ENCODE measurements around the gene DOCK10. TPM values are rescaled to one million over a fixed set of nuclear protein-coding genes. Genes with fewer than 3 reads are reported as not detected.

Gene DOCK10
- total RNA-seq, 2 experiments from 2014 or later: 343 to 344 TPM

GRCh38 chr2:225041207-225041850 lies 939 bp downstream of the DOCK10 start:
- peak overlapping the region; percentile 98 for H3K4me3 Mint-ChIP-seq
- ChIA-PET POLR2A (interaction anchor here (0.6 to 7.5 kb wide), 23 partner anchors 8 to 145 kb away, joined by 3 to 155 read pairs (median 4); no protein-coding TSS in a partner anchor), CTCF (interaction anchor here (0.8 to 6.8 kb wide), 13 partner anchors 9 to 262 kb away, joined by 3 to 53 read pairs (median 5); no protein-coding TSS in a partner anchor)
- peak; percentile 60 for ATAC-seq
- peak overlapping the region; percentile 98 for H3K27ac Mint-ChIP-seq
- peaks cover 13% of the 10 kb centered on the region for H3K27me3 Mint-ChIP-seq (ENCODE audit: low read depth)
- H3K4me1 Mint-ChIP-seq (ENCODE audit: low read depth): peaks cover 58% of the 10 kb centered on the region
- peak; percentile 82 for DNase-seq
- no peaks in the 10 kb centered on the region for H3K9me3 Mint-ChIP-seq (ENCODE audit: insufficient read depth)
- peaks cover 45% of the 10 kb centered on the region for H3K36me3 Mint-ChIP-seq (ENCODE audit: low read depth)

- ChIA-PET POLR2A (interaction anchor here (0.9 to 7.5 kb wide), 10 partner anchors 10 to 114 kb away, joined by 3 to 155 read pairs (median 6); no protein-coding TSS in a partner anchor), CTCF (interaction anchor here (0.8 to 6.8 kb wide), 11 partner anchors 10 to 262 kb away, joined by 3 to 53 read pairs (median 5); no protein-coding TSS in a partner anchor)
- ATAC-seq (peak; percentile 34), DNase-seq (peak; percentile 60)
- H3K36me3 Mint-ChIP-seq (ENCODE audit: low read depth): peaks cover 50% of the 10 kb centered on the region
- H3K9me3 Mint-ChIP-seq (ENCODE audit: insufficient read depth): no peaks in the 10 kb centered on the region
- peaks cover 13% of the 10 kb centered on the region for H3K27me3 Mint-ChIP-seq (ENCODE audit: low read depth)
- H3K27ac Mint-ChIP-seq: peak overlapping the region; percentile 98
- peaks cover 60% of the 10 kb centered on the region for H3K4me1 Mint-ChIP-seq (ENCODE audit: low read depth)
- peak overlapping the region; percentile 98 for H3K4me3 Mint-ChIP-seq
Observed at GRCh38 chr2:225040856-225041206, 1.4 kb downstream of the DOCK10 start.

GRCh38 chr2:225040142-225040541 lies 2.1 kb downstream of the DOCK10 start:
- ChIA-PET POLR2A (interaction anchor here (0.6 to 7.5 kb wide), 9 partner anchors 10 to 150 kb away, joined by 3 to 155 read pairs (median 5); no protein-coding TSS in a partner anchor), CTCF (interaction anchor here (1.1 to 6.8 kb wide), 8 partner anchors 10 to 113 kb away, joined by 3 to 53 read pairs (median 6); no protein-coding TSS in a partner anchor)
- no peak for DNase-seq
- H3K27ac Mint-ChIP-seq: peak overlapping the region; percentile 98
- H3K36me3 Mint-ChIP-seq (ENCODE audit: low read depth): peaks cover 56% of the 10 kb centered on the region
- peak overlapping the region; percentile 98 for H3K4me3 Mint-ChIP-seq
- no peak for ATAC-seq
- peaks cover 64% of the 10 kb centered on the region for H3K4me1 Mint-ChIP-seq (ENCODE audit: low read depth)
- H3K9me3 Mint-ChIP-seq (ENCODE audit: insufficient read depth): no peaks in the 10 kb centered on the region
- H3K27me3 Mint-ChIP-seq (ENCODE audit: low read depth): peaks cover 10% of the 10 kb centered on the region

- Mint-ChIP-seq H3K4me1 (ENCODE audit: low read depth) (peaks cover 74% of the 10 kb centered on the region), H3K27me3 (ENCODE audit: low read depth) (peaks cover 3% of the 10 kb centered on the region), H3K36me3 (ENCODE audit: low read depth) (peaks cover 75% of the 10 kb centered on the region), H3K4me3 (peak overlapping the region; percentile 98), H3K9me3 (ENCODE audit: insufficient read depth) (peaks cover 3% of the 10 kb centered on the region), H3K27ac (peak overlapping the region; percentile 73)
- CTCF ChIA-PET: interaction anchor here (1.0 to 6.8 kb wide), 4 partner anchors 11 to 36 kb away, joined by 3 to 53 read pairs (median 22); no protein-coding TSS in a partner anchor
- DNase-seq (no peak), ATAC-seq (no peak)
- POLR2A ChIA-PET: interaction anchor here (1.2 to 7.5 kb wide), 5 partner anchors 12 to 111 kb away, joined by 3 to 155 read pairs (median 5); no protein-coding TSS in a partner anchor
Observed at GRCh38 chr2:225038231-225038523, 4.1 kb downstream of the DOCK10 start.

GRCh38 chr2:225037415-225038230 lies 4.6 kb downstream of the DOCK10 start:
- no peak for DNase-seq
- Mint-ChIP-seq H3K27ac (peak overlapping the region; percentile 73), H3K27me3 (ENCODE audit: low read depth) (no peaks in the 10 kb centered on the region), H3K4me1 (ENCODE audit: low read depth) (peaks cover 73% of the 10 kb centered on the region), H3K9me3 (ENCODE audit: insufficient read depth) (peaks cover 3% of the 10 kb centered on the region), H3K36me3 (ENCODE audit: low read depth) (peaks cover 79% of the 10 kb centered on the region), H3K4me3 (peak overlapping the region; percentile 98)
- ChIA-PET POLR2A (interaction anchor here (1.3 to 7.5 kb wide), 3 partner anchors 17 to 111 kb away, joined by 3 to 155 read pairs (median 37); no protein-coding TSS in a partner anchor), CTCF (interaction anchor here (1.3 to 6.8 kb wide), 4 partner anchors 17 to 35 kb away, joined by 4 to 53 read pairs (median 22); no protein-coding TSS in a partner anchor)
- ATAC-seq: no peak

GRCh38 chr2:225036431-225036830 lies 5.8 kb downstream of the DOCK10 start:
- POLR2A ChIA-PET: no interaction called here
- DNase-seq: no peak
- no peak overlapping the region for H3K27ac Mint-ChIP-seq
- no peak overlapping the region for H3K4me3 Mint-ChIP-seq
- peaks cover 82% of the 10 kb centered on the region for H3K4me1 Mint-ChIP-seq (ENCODE audit: low read depth)
- H3K27me3 Mint-ChIP-seq (ENCODE audit: low read depth): no peaks in the 10 kb centered on the region
- ATAC-seq: no peak
- peaks cover 87% of the 10 kb centered on the region for H3K36me3 Mint-ChIP-seq (ENCODE audit: low read depth)
- CTCF ChIA-PET: interaction anchor here (1.3 to 4.1 kb wide), 2 partner anchors 18 to 28 kb away, joined by 4 to 13 read pairs; no protein-coding TSS in a partner anchor
- H3K9me3 Mint-ChIP-seq (ENCODE audit: insufficient read depth): peaks cover 3% of the 10 kb centered on the region

GRCh38 chr2:225033440-225034318 lies 8.6 kb downstream of the DOCK10 start:
- no peak for DNase-seq
- ChIA-PET CTCF (interaction anchor here (1.1 kb wide), 1 partner anchor 29 kb away, joined by 3 read pairs; no protein-coding TSS in a partner anchor), POLR2A (interaction anchor here (1.8 kb wide), 1 partner anchor 9 kb away, joined by 5 read pairs; the partner anchor contains the start of gene DOCK10)
- Mint-ChIP-seq H3K9me3 (ENCODE audit: insufficient read depth) (peaks cover 3% of the 10 kb centered on the region), H3K4me1 (ENCODE audit: low read depth) (peaks cover 74% of the 10 kb centered on the region), H3K27me3 (ENCODE audit: low read depth) (no peaks in the 10 kb centered on the region), H3K36me3 (ENCODE audit: low read depth) (peaks cover 73% of the 10 kb centered on the region), H3K27ac (no peak overlapping the region), H3K4me3 (no peak overlapping the region)
- ATAC-seq: no peak

- no peak overlapping the region for H3K27ac Mint-ChIP-seq
- POLR2A ChIA-PET: interaction anchor here (1.8 kb wide), 1 partner anchor 10 kb away, joined by 5 read pairs; the partner anchor contains the start of gene DOCK10
Observed at GRCh38 chr2:225032246-225032645, 10.0 kb downstream of the DOCK10 start.

GRCh38 chr2:225031599-225031998 lies 10.7 kb downstream of the DOCK10 start:
- Mint-ChIP-seq H3K27ac (no peak overlapping the region), H3K27me3 (ENCODE audit: low read depth) (no peaks in the 10 kb centered on the region), H3K36me3 (ENCODE audit: low read depth) (peaks cover 70% of the 10 kb centered on the region), H3K9me3 (ENCODE audit: insufficient read depth) (peaks cover 3% of the 10 kb centered on the region), H3K4me3 (no peak overlapping the region), H3K4me1 (ENCODE audit: low read depth) (peaks cover 74% of the 10 kb centered on the region)
- ChIA-PET POLR2A (no interaction called here), CTCF (interaction anchor here (1.1 kb wide), 1 partner anchor 18 kb away, joined by 3 read pairs; no protein-coding TSS in a partner anchor)
- DNase-seq (no peak), ATAC-seq (no peak)

More at GRCh38 chr2:225032246-225032645, 10.0 kb downstream of the DOCK10 start:
- DNase-seq (no peak), ATAC-seq (no peak)
- Mint-ChIP-seq H3K36me3 (ENCODE audit: low read depth) (peaks cover 74% of the 10 kb centered on the region), H3K4me1 (ENCODE audit: low read depth) (peaks cover 74% of the 10 kb centered on the region), H3K27me3 (ENCODE audit: low read depth) (no peaks in the 10 kb centered on the region), H3K9me3 (ENCODE audit: insufficient read depth) (peaks cover 3% of the 10 kb centered on the region), H3K4me3 (no peak overlapping the region)
- CTCF ChIA-PET: interaction anchor here (1.1 kb wide), 2 partner anchors 19 to 28 kb away, joined by 3 read pairs; no protein-coding TSS in a partner anchor

GRCh38 chr2:225030893-225031292 lies 11.4 kb downstream of the DOCK10 start:
- ATAC-seq (no peak), DNase-seq (no peak)
- peaks cover 3% of the 10 kb centered on the region for H3K9me3 Mint-ChIP-seq (ENCODE audit: insufficient read depth)
- no peak overlapping the region for H3K4me3 Mint-ChIP-seq
- H3K27me3 Mint-ChIP-seq (ENCODE audit: low read depth): no peaks in the 10 kb centered on the region
- H3K4me1 Mint-ChIP-seq (ENCODE audit: low read depth): peaks cover 77% of the 10 kb centered on the region
- peaks cover 70% of the 10 kb centered on the region for H3K36me3 Mint-ChIP-seq (ENCODE audit: low read depth)
- POLR2A ChIA-PET: no interaction called here
- no peak overlapping the region for H3K27ac Mint-ChIP-seq
- CTCF ChIA-PET: no interaction called here

Measured in activated CD8-positive, alpha-beta T cell treated with anti-CD3 and anti-CD28 coated beads, Interleukin-2, amount 10 ng/mL, durations not matched to agents 7 days and 5 days (primary cell).